Gastroesophageal sphincter (tissue), 4 donors: ENCODE measurements around the gene LBX1. TPM values are rescaled to one million over a fixed set of nuclear protein-coding genes. Genes with fewer than 3 reads are reported as not detected.

ENCODE experiments used
- ATAC-seq: fragments of 150-250 bp; one replicate; pipeline ENCODE4 v1.9.1; 2016; ENCODE audit warnings: mild to moderate bottlenecking, moderate library complexity
- H3K27ac ChIP-seq, 4 donors: fragments of 200-600 bp; sonication (generic) in 3 of 4; 1 replicate in 3 of 4; 2 replicates in 1 of 4; pipeline ENCODE4 v1.5.1; 2016 to 2019
- H3K27me3 ChIP-seq: fragments of 200-600 bp; sonication (generic); one replicate; pipeline ENCODE4 v1.5.1; 2019
- H3K36me3 ChIP-seq, 2 donors: fragments of 200-600 bp; sonication (generic); one replicate each; pipeline ENCODE4 v1.5.1; 2019; ENCODE audit warnings: control low read depth in 1 of 2
- H3K4me1 ChIP-seq, 3 donors: fragments of 200-600 bp; sonication (generic); 1 replicate in 2 of 3; 2 replicates in 1 of 3; pipeline ENCODE4 v1.5.1; 2016 to 2019; ENCODE audit warnings: control low read depth in 2 of 3
- H3K4me3 ChIP-seq, 2 donors: fragments of 200-600 bp; sonication (generic); one replicate each; pipeline ENCODE4 v1.5.1; 2019; ENCODE audit warnings: mild to moderate bottlenecking in 1 of 2, moderate library complexity in 1 of 2
- H3K9me3 ChIP-seq, 3 donors: fragments of 200-600 bp; sonication (generic); one replicate each; pipeline ENCODE4 v1.5.1; 2017 to 2019; ENCODE audit warnings: control low read depth in 2 of 3
- CTCF ChIP-seq, 4 experiments: fragments of 200-600 bp in 2 of 4; fragments of 450-650 bp in 2 of 4; sonication (generic) in 1 of 4; IDR thresholded peaks; one replicate each; pipeline ENCODE4 v1.5.1; 2017 to 2019; ENCODE audit warnings: antibody characterized with exemption in 4 of 4, mild to moderate bottlenecking in 2 of 4, moderate library complexity in 2 of 4
- EP300 ChIP-seq: sonication (generic); formaldehyde crosslinking; IDR thresholded peaks from one replicate; pipeline ENCODE4 v1.6.1; 2017; ENCODE audit warnings: antibody characterized with exemption, mild to moderate bottlenecking
- POLR2A ChIP-seq, 2 donors: fragments of 450-650 bp; IDR thresholded peaks; one replicate each; pipeline ENCODE4 v1.6.1; 2017; ENCODE audit warnings: antibody characterized with exemption in 2 of 2, mild to moderate bottlenecking in 2 of 2, moderate library complexity in 1 of 2
- POLR2AphosphoS5 ChIP-seq: sonication (generic); formaldehyde crosslinking; IDR thresholded peaks from one replicate; pipeline ENCODE4 v1.6.1; 2017; ENCODE audit warnings: antibody characterized with exemption
- WGBS, 2 donors: methylation state at CpG; one replicate each; pipeline ENCODE4 v1.1.5; 2018; ENCODE audit warnings: low coverage in 1 of 2; 5-methylcytosine and 5-hydroxymethylcytosine counted together
- total RNA-seq, 4 donors: library from RNA; depleted of rRNA; stranded (reverse); fragments of >200 nt; gene quantifications; one replicate each; pipeline ENCODE4 v1.1.0, GENCODE V29; 2016

The LBX1 gene
- total RNA-seq, 4 donors from 2014 or later, result not detected

- H3K27ac ChIP-seq, result no peak overlapping the region
- H3K27me3 ChIP-seq, result peaks cover 100% of the 10 kb centered on the region
- H3K9me3 ChIP-seq, result no peaks in the 10 kb centered on the region
- H3K4me1 ChIP-seq, result peaks cover 0 to 83% (median 57%) of the 10 kb centered on the region in 3 donors
- peak overlapping the region in 1 of 2 donors; percentile 37 for H3K4me3 ChIP-seq
- no peak for ATAC-seq
- no peak for TF ChIP-seq POLR2A (IDR thresholded peaks at IDR 0.05)
- no peak for TF ChIP-seq POLR2AphosphoS5
- no peak for TF ChIP-seq CTCF (IDR thresholded peaks at IDR 0.05)
- TF ChIP-seq EP300, result no peak
- H3K36me3 ChIP-seq, result no peaks in the 10 kb centered on the region
- WGBS, 2 donors, result 4 to 5% methylated on average over 16 to 28 of the region's 67 CpGs
Measured at GRCh38 chr10:101226491-101227428, 2.5 kb downstream of the LBX1 start.

- peak overlapping the region in 1 of 2 donors; percentile 38 for H3K4me3 ChIP-seq
- no peaks in the 10 kb centered on the region for H3K9me3 ChIP-seq
- no peak for TF ChIP-seq POLR2A (IDR thresholded peaks at IDR 0.05)
- TF ChIP-seq CTCF (IDR thresholded peaks at IDR 0.05), result no peak
- peaks cover 0 to 83% (median 57%) of the 10 kb centered on the region in 3 donors for H3K4me1 ChIP-seq
- no peak for ATAC-seq
- 11 to 13% methylated on average over 9 to 12 of the region's 23 CpGs for WGBS, 2 donors
- H3K27ac ChIP-seq, result no peak overlapping the region
- H3K36me3 ChIP-seq, result no peaks in the 10 kb centered on the region
- peaks cover 100% of the 10 kb centered on the region for H3K27me3 ChIP-seq
Measured at GRCh38 chr10:101225846-101226421, 3.3 kb downstream of the LBX1 start.

- WGBS, 2 donors, result 3 to 9% methylated on average over 15 to 18 of the region's 53 CpGs
- ATAC-seq, result no peak
- H3K9me3 ChIP-seq, result no peaks in the 10 kb centered on the region
- peaks cover 0 to 81% (median 56%) of the 10 kb centered on the region in 3 donors for H3K4me1 ChIP-seq
- TF ChIP-seq POLR2A (IDR thresholded peaks at IDR 0.05) (no peak), CTCF (IDR thresholded peaks at IDR 0.05) (no peak), EP300 (no peak), POLR2AphosphoS5 (no peak)
- no peaks in the 10 kb centered on the region for H3K36me3 ChIP-seq
- H3K27ac ChIP-seq, result no peak overlapping the region
- peak overlapping the region in 1 of 2 donors; percentile 38 for H3K4me3 ChIP-seq
- H3K27me3 ChIP-seq, result peaks cover 100% of the 10 kb centered on the region
Measured at GRCh38 chr10:101224910-101225823, 4.1 kb downstream of the LBX1 start.

GRCh38 chr10:101224060-101224909 is 5.0 kb downstream of the LBX1 start:
- TF ChIP-seq POLR2A (IDR thresholded peaks at IDR 0.05), result no peak
- TF ChIP-seq CTCF (IDR thresholded peaks at IDR 0.05), result no peak
- TF ChIP-seq EP300, result no peak
- TF ChIP-seq POLR2AphosphoS5, result no peak
- H3K4me3 ChIP-seq, result peak overlapping the region in 1 of 2 donors; percentile 38
- peaks cover 0 to 72% (median 49%) of the 10 kb centered on the region in 3 donors for H3K4me1 ChIP-seq
- no peak for ATAC-seq
- peaks cover 100% of the 10 kb centered on the region for H3K27me3 ChIP-seq
- no peak overlapping the region for H3K27ac ChIP-seq
- no peaks in the 10 kb centered on the region for H3K36me3 ChIP-seq
- 3 to 5% methylated on average over 10 to 25 of the region's 71 CpGs for WGBS, 2 donors
- no peaks in the 10 kb centered on the region for H3K9me3 ChIP-seq
